Suprapubic skin (tissue), 4 donors: ENCODE data around the gene CTBP2. TPM values are rescaled to one million over a fixed set of nuclear protein-coding genes. Genes with fewer than 3 reads are reported as not detected.

ENCODE experiments used
- DNase-seq, 2 donors: peaks; one replicate each; pipeline ENCODE4 v3.0.0-alpha.2; 2019; ENCODE audit warnings: low spot score in 2 of 2
- H3K27ac ChIP-seq: fragments of 200-600 bp; sonication (generic); one replicate; pipeline ENCODE4 v1.5.1; 2019
- H3K27me3 ChIP-seq: fragments of 200-600 bp; sonication (generic); one replicate; pipeline ENCODE4 v1.5.1; 2019
- H3K36me3 ChIP-seq: fragments of 200-600 bp; sonication (generic); one replicate; pipeline ENCODE4 v1.5.1; 2019
- H3K4me1 ChIP-seq: fragments of 200-600 bp; sonication (generic); one replicate; pipeline ENCODE4 v1.5.1; 2019
- H3K4me3 ChIP-seq: fragments of 200-600 bp; sonication (generic); one replicate; pipeline ENCODE4 v1.5.1; 2019; ENCODE audit warnings: mild to moderate bottlenecking
- H3K9me3 ChIP-seq: fragments of 200-600 bp; sonication (generic); one replicate; pipeline ENCODE4 v1.5.1; 2019
- EP300 ChIP-seq: sonication (generic); formaldehyde crosslinking; IDR thresholded peaks from one replicate; pipeline ENCODE4 v1.6.1; 2017; ENCODE audit warnings: antibody characterized with exemption
- POLR2A ChIP-seq, 2 donors: fragments of 450-650 bp; IDR thresholded peaks; one replicate each; pipeline ENCODE4 v1.6.1; 2017; ENCODE audit warnings: antibody characterized with exemption in 2 of 2, mild to moderate bottlenecking in 2 of 2, moderate library complexity in 2 of 2
- POLR2AphosphoS5 ChIP-seq, 3 donors: sonication (generic); formaldehyde crosslinking; IDR thresholded peaks; one replicate each; pipeline ENCODE4 v1.6.1; 2017; ENCODE audit warnings: antibody characterized with exemption in 3 of 3
- WGBS: methylation state at CpG from one replicate; pipeline ENCODE4 v1.1.5; 2018; 5-methylcytosine and 5-hydroxymethylcytosine counted together
- total RNA-seq, 4 donors: library from RNA; depleted of rRNA; stranded (reverse); fragments of >200 nt; gene quantifications; one replicate each; pipeline ENCODE4 v1.1.0, GENCODE V29; 2016
- TF ChIP-seq, protein P1 (sequence below), 2 donors: fragments of 200-600 bp in 1 of 2; fragments of 450-650 bp in 1 of 2; sonication (generic) in 1 of 2; IDR thresholded peaks; one replicate each; pipeline ENCODE4 v1.5.1; 2016 to 2019; ENCODE audit warnings: antibody characterized with exemption in 2 of 2, mild to moderate bottlenecking in 1 of 2, moderate library complexity in 1 of 2

Gene CTBP2
- total RNA-seq, 4 donors from 2014 or later, result 19.7 to 45.7 (median 29.4) TPM

GRCh38 chr10:125037145-125037877 lies 123.1 kb downstream of the CTBP2 start:
- Histone ChIP-seq H3K27me3 (no peaks in the 10 kb centered on the region), H3K4me1 (peaks cover 19% of the 10 kb centered on the region), H3K9me3 (no peaks in the 10 kb centered on the region), H3K27ac (no peak overlapping the region), H3K36me3 (peaks cover 4% of the 10 kb centered on the region), H3K4me3 (no peak overlapping the region)
- no peak for TF ChIP-seq POLR2A (IDR thresholded peaks at IDR 0.05)
- TF ChIP-seq, protein P1, sequence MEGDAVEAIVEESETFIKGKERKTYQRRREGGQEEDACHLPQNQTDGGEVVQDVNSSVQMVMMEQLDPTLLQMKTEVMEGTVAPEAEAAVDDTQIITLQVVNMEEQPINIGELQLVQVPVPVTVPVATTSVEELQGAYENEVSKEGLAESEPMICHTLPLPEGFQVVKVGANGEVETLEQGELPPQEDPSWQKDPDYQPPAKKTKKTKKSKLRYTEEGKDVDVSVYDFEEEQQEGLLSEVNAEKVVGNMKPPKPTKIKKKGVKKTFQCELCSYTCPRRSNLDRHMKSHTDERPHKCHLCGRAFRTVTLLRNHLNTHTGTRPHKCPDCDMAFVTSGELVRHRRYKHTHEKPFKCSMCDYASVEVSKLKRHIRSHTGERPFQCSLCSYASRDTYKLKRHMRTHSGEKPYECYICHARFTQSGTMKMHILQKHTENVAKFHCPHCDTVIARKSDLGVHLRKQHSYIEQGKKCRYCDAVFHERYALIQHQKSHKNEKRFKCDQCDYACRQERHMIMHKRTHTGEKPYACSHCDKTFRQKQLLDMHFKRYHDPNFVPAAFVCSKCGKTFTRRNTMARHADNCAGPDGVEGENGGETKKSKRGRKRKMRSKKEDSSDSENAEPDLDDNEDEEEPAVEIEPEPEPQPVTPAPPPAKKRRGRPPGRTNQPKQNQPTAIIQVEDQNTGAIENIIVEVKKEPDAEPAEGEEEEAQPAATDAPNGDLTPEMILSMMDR (IDR thresholded peaks at IDR 0.05), result no peak
- TF ChIP-seq POLR2AphosphoS5 (IDR thresholded peaks at IDR 0.05), result no peak
- no peak for TF ChIP-seq EP300
- no peak for DNase-seq
- WGBS, result 64% methylated on average over 8 of the region's 8 CpGs

GRCh38 chr10:125035588-125036295 lies 124.6 kb downstream of the CTBP2 start:
- Histone ChIP-seq H3K27ac (no peak overlapping the region), H3K4me1 (peaks cover 19% of the 10 kb centered on the region), H3K9me3 (no peaks in the 10 kb centered on the region), H3K36me3 (peaks cover 4% of the 10 kb centered on the region), H3K4me3 (no peak overlapping the region), H3K27me3 (no peaks in the 10 kb centered on the region)
- DNase-seq, result no peak
- TF ChIP-seq POLR2A (IDR thresholded peaks at IDR 0.05) (no peak), POLR2AphosphoS5 (IDR thresholded peaks at IDR 0.05) (no peak), EP300 (no peak)
- TF ChIP-seq, protein P1 (IDR thresholded peaks at IDR 0.05), result no peak
- WGBS, result 87% methylated on average over 7 of the region's 7 CpGs

DNA sequence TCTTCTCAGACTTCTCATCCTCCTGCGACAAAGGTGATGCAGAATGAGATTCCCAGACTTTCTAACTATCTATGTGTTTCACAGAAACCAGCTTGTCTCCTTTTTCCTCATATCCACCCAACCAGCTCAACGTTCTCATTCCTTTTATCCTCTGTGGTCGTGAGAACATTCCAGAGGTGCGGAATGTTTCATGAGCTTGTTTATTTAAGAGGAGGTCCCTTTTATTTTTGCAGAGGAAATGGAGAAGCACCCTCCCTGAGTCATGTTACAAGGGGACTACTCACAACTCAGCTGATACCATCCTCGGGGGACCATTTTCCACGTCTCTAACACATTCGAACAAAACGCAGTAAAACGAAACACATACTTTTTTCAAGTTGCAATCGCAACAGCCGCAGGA lies 125.2 kb downstream of the CTBP2 start:
- H3K9me3 ChIP-seq, result no peaks in the 10 kb centered on the region
- H3K4me3 ChIP-seq, result no peak overlapping the region
- H3K27me3 ChIP-seq, result no peaks in the 10 kb centered on the region
- no peak overlapping the region for H3K27ac ChIP-seq
- 76% methylated on average over 11 of the region's 11 CpGs for WGBS
- H3K4me1 ChIP-seq, result peaks cover 19% of the 10 kb centered on the region
- H3K36me3 ChIP-seq, result peaks cover 4% of the 10 kb centered on the region
- TF ChIP-seq POLR2A (IDR thresholded peaks at IDR 0.05) (no peak), EP300 (no peak), POLR2AphosphoS5 (IDR thresholded peaks at IDR 0.05) (no peak)
- TF ChIP-seq, protein P1 (IDR thresholded peaks at IDR 0.05), result no peak
- DNase-seq, result no peak

DNA sequence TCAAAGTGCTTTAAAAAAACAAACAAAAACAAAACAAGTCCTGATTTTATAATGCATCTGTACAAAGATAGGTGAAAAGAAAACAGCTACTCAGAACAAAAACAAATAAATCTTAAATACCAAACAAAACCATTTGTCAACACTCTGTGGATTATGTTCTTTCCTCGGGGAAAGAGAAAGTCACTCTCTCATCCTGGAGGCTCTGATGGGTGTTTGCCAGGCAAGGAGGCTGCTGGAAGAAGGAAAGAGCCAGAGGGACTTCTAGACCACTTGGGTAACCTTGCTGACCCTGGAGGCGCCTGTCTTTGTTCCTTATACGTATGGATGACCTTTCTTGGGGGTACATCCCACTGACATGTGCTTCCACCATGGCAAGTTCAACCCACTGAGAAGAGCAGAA lies 125.7 kb downstream of the CTBP2 start:
- DNase-seq, result no peak
- Histone ChIP-seq H3K27me3 (no peaks in the 10 kb centered on the region), H3K36me3 (peaks cover 4% of the 10 kb centered on the region), H3K9me3 (no peaks in the 10 kb centered on the region), H3K27ac (no peak overlapping the region), H3K4me3 (no peak overlapping the region), H3K4me1 (peaks cover 20% of the 10 kb centered on the region)
- 67% methylated on average over 3 of the region's 3 CpGs for whole genome bisulfite sequencing
- TF ChIP-seq POLR2A (IDR thresholded peaks at IDR 0.05) (no peak), POLR2AphosphoS5 (IDR thresholded peaks at IDR 0.05) (no peak), EP300 (no peak)
- TF ChIP-seq, protein P1 (IDR thresholded peaks at IDR 0.05), result no peak

GRCh38 chr10:125033146-125033924 lies 127.0 kb downstream of the CTBP2 start:
- TF ChIP-seq POLR2AphosphoS5 (IDR thresholded peaks at IDR 0.05), result no peak
- TF ChIP-seq POLR2A (IDR thresholded peaks at IDR 0.05), result no peak
- no peak for TF ChIP-seq EP300
- H3K36me3 ChIP-seq, result no peaks in the 10 kb centered on the region
- peaks cover 19% of the 10 kb centered on the region for H3K4me1 ChIP-seq
- no peak overlapping the region for H3K27ac ChIP-seq
- no peaks in the 10 kb centered on the region for H3K27me3 ChIP-seq
- WGBS, result 78% methylated on average over 26 of the region's 27 CpGs
- DNase-seq, result no peak
- H3K4me3 ChIP-seq, result no peak overlapping the region
- no peaks in the 10 kb centered on the region for H3K9me3 ChIP-seq
